HG02970 (cell line): Measurements from ENCODE around the gene EPX.
"Not testable (repeated sequence)": the region's sequence is repeated elsewhere in the genome, so short reads cannot be mapped to it uniquely, and the experiment has no call there.

ENCODE experiments used
- ATAC-seq: cut with Tn5 transposase; IDR thresholded peaks from one replicate; pipeline ENCODE4 v1.9.1; 2021; ENCODE audit warnings: mild to moderate bottlenecking, moderate library complexity, moderate number of reproducible peaks; ENCODE audit not compliant: unreplicated experiment, low FRiP score

Gene EPX

GRCh38 chr17:58192612-58193011 lies at the start of gene EPX:
Gene EPX (plus strand): TSS chr17:58192726. CDS start chr17:58192847, 121 bp downstream.
- no peak for ATAC-seq

- ATAC-seq, result not testable (repeated sequence)
Observed at GRCh38 chr17:58143335-58143734, 49.2 kb upstream of the EPX start.

GRCh38 chr17:58144801-58145200 lies 47.7 kb upstream of the EPX start:
- ATAC-seq, result no peak

GRCh38 chr17:58147930-58148434 lies 44.5 kb upstream of the EPX start, which contains the start of gene OR4D1:
Gene OR4D1 (plus strand): TSS chr17:58148384. CDS start chr17:58155154, 6,770 bp downstream.
- ATAC-seq, result no peak

GRCh38 chr17:58148609-58149008 lies 43.9 kb upstream of the EPX start:
- ATAC-seq, result no peak

GRCh38 chr17:58150394-58150793 lies 42.1 kb upstream of the EPX start:
- ATAC-seq, result no peak

- ATAC-seq, result no peak
Observed at GRCh38 chr17:58153046-58153445, 39.5 kb upstream of the EPX start.

- no peak for ATAC-seq
Observed at GRCh38 chr17:58153671-58154070, 38.9 kb upstream of the EPX start.

- no peak for ATAC-seq
Observed at GRCh38 chr17:58156839-58157803, 35.4 kb upstream of the EPX start.

GRCh38 chr17:58158181-58158580 lies 34.3 kb upstream of the EPX start:
- no peak for ATAC-seq

GRCh38 chr17:58161566-58161965 lies 31.0 kb upstream of the EPX start:
- ATAC-seq, result no peak

- no peak for ATAC-seq
Observed at GRCh38 chr17:58165981-58166380, 26.5 kb upstream of the EPX start.

- no peak for ATAC-seq
Observed at GRCh38 chr17:58166682-58167081, 25.8 kb upstream of the EPX start, which contains the start of gene OR4D2. Gene OR4D2 (plus strand): TSS chr17:58166982. CDS start chr17:58169656, 2,674 bp downstream.

- no peak for ATAC-seq
Observed at GRCh38 chr17:58170622-58171021, 21.9 kb upstream of the EPX start.

GRCh38 chr17:58172369-58173071 lies 20.0 kb upstream of the EPX start:
- ATAC-seq, result no peak

- no peak for ATAC-seq
Observed at GRCh38 chr17:58174871-58175270, 17.7 kb upstream of the EPX start.

- no peak for ATAC-seq
Observed at GRCh38 chr17:58176200-58176599, 16.3 kb upstream of the EPX start.

- no peak for ATAC-seq
Observed at GRCh38 chr17:58181796-58182195, 10.7 kb upstream of the EPX start.

- ATAC-seq, result no peak
Observed at GRCh38 chr17:58183514-58183913, 9.0 kb upstream of the EPX start.

GRCh38 chr17:58184308-58184985 lies 8.1 kb upstream of the EPX start:
- ATAC-seq, result no peak
